ENCODE data around the gene GUCY2F. TPM values are rescaled to one million over a fixed set of nuclear protein-coding genes. Genes with fewer than 3 reads are reported as not detected.

GUCY2F gene
- total and polyA plus RNA-seq, 2 donors (not counting 1 experiment from before 2014, with no cell fraction given) = under 0.01 TPM; not detected in 1

DNA sequence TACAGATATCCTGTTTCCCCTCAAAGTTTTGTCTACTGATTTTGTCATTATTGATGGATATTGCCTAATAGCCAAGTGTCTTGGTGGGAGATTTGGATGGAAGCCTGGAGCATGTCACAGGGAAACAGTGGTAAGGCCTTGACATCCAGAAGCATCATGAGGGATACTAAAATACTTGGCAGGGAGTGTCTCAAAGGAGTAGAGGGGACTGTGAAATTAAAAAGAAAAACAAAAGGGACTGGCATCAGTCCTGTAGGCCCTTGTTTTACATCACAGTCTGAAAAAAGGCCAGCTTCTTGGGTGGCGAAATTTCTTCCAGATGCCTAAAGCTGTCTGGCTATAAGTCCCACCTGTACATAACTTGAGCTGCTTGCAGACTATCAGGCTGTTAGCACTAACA lies 83.8 kb downstream of the GUCY2F start:
- Histone ChIP-seq H4K20me1 (ENCODE audit: control insufficient read depth, extremely low read depth, insufficient read depth, low read length) (peaks cover 1% of the 10 kb centered on the region), H2AFZ (ENCODE audit: low read length) (no peak overlapping the region), H3K4me1 (ENCODE audit: control insufficient read depth, extremely low read depth, insufficient read depth, low read length) (no peaks in the 10 kb centered on the region), H3K27me3 (ENCODE audit: control insufficient read depth, insufficient read depth, low read length) (no peaks in the 10 kb centered on the region), H3K9me3 (ENCODE audit: control insufficient read depth, insufficient read depth, low read depth, low read length) (no peaks in the 10 kb centered on the region), H3K79me2 (ENCODE audit: control insufficient read depth, insufficient read depth, low read length) (no peaks in the 10 kb centered on the region), H3K27ac (ENCODE audit: insufficient read depth, low read length) (no peak overlapping the region), H3K36me3 (ENCODE audit: control insufficient read depth, insufficient read depth, low read length) (no peaks in the 10 kb centered on the region), H3K4me2 (ENCODE audit: extremely low read depth, insufficient read depth, low read length) (no peak overlapping the region), H3K9ac (ENCODE audit: insufficient read depth, low read length) (no peak overlapping the region), H3K4me3 (replicated peaks in 1 of 4; ENCODE audit: control extremely low read depth in 1 of 4, insufficient read depth in 1 of 4, low read depth in 3 of 4, low read length in 4 of 4) (no peak overlapping the region)
- TF ChIP-seq, protein P1, sequence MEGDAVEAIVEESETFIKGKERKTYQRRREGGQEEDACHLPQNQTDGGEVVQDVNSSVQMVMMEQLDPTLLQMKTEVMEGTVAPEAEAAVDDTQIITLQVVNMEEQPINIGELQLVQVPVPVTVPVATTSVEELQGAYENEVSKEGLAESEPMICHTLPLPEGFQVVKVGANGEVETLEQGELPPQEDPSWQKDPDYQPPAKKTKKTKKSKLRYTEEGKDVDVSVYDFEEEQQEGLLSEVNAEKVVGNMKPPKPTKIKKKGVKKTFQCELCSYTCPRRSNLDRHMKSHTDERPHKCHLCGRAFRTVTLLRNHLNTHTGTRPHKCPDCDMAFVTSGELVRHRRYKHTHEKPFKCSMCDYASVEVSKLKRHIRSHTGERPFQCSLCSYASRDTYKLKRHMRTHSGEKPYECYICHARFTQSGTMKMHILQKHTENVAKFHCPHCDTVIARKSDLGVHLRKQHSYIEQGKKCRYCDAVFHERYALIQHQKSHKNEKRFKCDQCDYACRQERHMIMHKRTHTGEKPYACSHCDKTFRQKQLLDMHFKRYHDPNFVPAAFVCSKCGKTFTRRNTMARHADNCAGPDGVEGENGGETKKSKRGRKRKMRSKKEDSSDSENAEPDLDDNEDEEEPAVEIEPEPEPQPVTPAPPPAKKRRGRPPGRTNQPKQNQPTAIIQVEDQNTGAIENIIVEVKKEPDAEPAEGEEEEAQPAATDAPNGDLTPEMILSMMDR (conservative IDR thresholded peaks at IDR 0.05 in 1 of 2, IDR thresholded peaks at IDR 0.05 in 1 of 2; ENCODE audit: low read depth in 1 of 2, low read length in 2 of 2) = no peak
- TF ChIP-seq EZH2 (IDR thresholded peaks at IDR 0.05; ENCODE audit: low read length, missing control alignments) = no peak
- no peak for DNase-seq (ENCODE audit: low read depth in 2 of 2)

DNA sequence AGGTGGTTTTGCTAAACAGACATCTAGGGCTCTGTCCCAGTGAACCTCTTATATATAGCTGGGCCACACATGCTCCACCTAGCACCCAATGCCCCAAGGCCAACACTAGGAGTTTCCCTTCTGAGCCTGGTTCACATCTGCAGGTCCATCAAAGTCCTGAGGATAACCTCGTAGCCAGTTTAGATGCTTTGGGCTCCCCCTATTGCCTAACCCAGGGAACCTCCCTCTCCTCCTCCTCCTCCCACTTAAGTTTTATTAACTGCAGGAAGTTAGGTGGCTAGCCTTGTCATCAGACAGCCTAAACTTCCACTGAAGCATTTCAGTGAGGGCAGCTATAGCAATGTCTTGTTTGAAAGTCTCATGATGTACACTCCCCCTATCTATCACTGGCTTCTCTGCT lies 88.0 kb downstream of the GUCY2F start:
- H3K4me1 ChIP-seq (ENCODE audit: control insufficient read depth, extremely low read depth, insufficient read depth, low read length) = no peaks in the 10 kb centered on the region
- no peak overlapping the region for H3K9ac ChIP-seq (ENCODE audit: insufficient read depth, low read length)
- no peak for DNase-seq (ENCODE audit: low read depth in 2 of 2)
- no peaks in the 10 kb centered on the region for H3K9me3 ChIP-seq (ENCODE audit: control insufficient read depth, insufficient read depth, low read depth, low read length)
- H3K4me3 ChIP-seq (replicated peaks in 1 of 4; ENCODE audit: control extremely low read depth in 1 of 4, insufficient read depth in 1 of 4, low read depth in 3 of 4, low read length in 4 of 4) = no peak overlapping the region
- no peaks in the 10 kb centered on the region for H3K79me2 ChIP-seq (ENCODE audit: control insufficient read depth, insufficient read depth, low read length)
- no peak overlapping the region for H2AFZ ChIP-seq (ENCODE audit: low read length)
- H3K36me3 ChIP-seq (ENCODE audit: control insufficient read depth, insufficient read depth, low read length) = no peaks in the 10 kb centered on the region
- H3K4me2 ChIP-seq (ENCODE audit: extremely low read depth, insufficient read depth, low read length) = no peak overlapping the region
- H3K27ac ChIP-seq (ENCODE audit: insufficient read depth, low read length) = no peak overlapping the region
- no peaks in the 10 kb centered on the region for H3K27me3 ChIP-seq (ENCODE audit: control insufficient read depth, insufficient read depth, low read length)
- TF ChIP-seq, protein P1 (conservative IDR thresholded peaks at IDR 0.05 in 1 of 2, IDR thresholded peaks at IDR 0.05 in 1 of 2; ENCODE audit: low read depth in 1 of 2, low read length in 2 of 2) = no peak
- no peak for TF ChIP-seq EZH2 (IDR thresholded peaks at IDR 0.05; ENCODE audit: low read length, missing control alignments)
- no peaks in the 10 kb centered on the region for H4K20me1 ChIP-seq (ENCODE audit: control insufficient read depth, extremely low read depth, insufficient read depth, low read length)

DNA sequence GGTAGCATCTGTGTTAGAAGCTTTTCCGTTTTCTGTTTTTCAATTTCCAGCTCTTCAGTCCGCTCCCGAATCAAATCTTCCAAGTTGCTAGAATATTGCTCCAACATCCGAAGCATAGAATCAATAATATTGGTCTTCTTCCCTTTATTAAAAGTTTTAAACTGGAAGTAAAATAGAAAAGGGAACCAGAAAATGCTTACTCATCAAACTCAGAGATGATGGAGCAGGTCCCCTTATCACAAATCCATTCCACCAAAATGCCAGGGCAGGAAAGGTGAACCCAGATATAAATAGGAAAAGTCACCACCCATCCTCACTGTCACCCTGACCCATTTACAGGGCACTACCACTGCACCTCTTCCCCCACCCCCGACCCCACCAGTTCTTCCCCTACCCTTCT lies 89.0 kb downstream of the GUCY2F start:
- Histone ChIP-seq H2AFZ (ENCODE audit: low read length) (no peak overlapping the region), H3K9ac (ENCODE audit: insufficient read depth, low read length) (no peak overlapping the region), H3K9me3 (ENCODE audit: control insufficient read depth, insufficient read depth, low read depth, low read length) (no peaks in the 10 kb centered on the region), H3K27ac (ENCODE audit: insufficient read depth, low read length) (no peak overlapping the region), H3K27me3 (ENCODE audit: control insufficient read depth, insufficient read depth, low read length) (no peaks in the 10 kb centered on the region), H4K20me1 (ENCODE audit: control insufficient read depth, extremely low read depth, insufficient read depth, low read length) (no peaks in the 10 kb centered on the region), H3K36me3 (ENCODE audit: control insufficient read depth, insufficient read depth, low read length) (no peaks in the 10 kb centered on the region), H3K4me1 (ENCODE audit: control insufficient read depth, extremely low read depth, insufficient read depth, low read length) (no peaks in the 10 kb centered on the region), H3K79me2 (ENCODE audit: control insufficient read depth, insufficient read depth, low read length) (no peaks in the 10 kb centered on the region), H3K4me3 (replicated peaks in 1 of 4; ENCODE audit: control extremely low read depth in 1 of 4, insufficient read depth in 1 of 4, low read depth in 3 of 4, low read length in 4 of 4) (no peak overlapping the region), H3K4me2 (ENCODE audit: extremely low read depth, insufficient read depth, low read length) (no peak overlapping the region)
- DNase-seq (ENCODE audit: low read depth in 2 of 2) = no peak
- TF ChIP-seq, protein P1 (conservative IDR thresholded peaks at IDR 0.05 in 1 of 2, IDR thresholded peaks at IDR 0.05 in 1 of 2; ENCODE audit: low read depth in 1 of 2, low read length in 2 of 2) = no peak
- no peak for TF ChIP-seq EZH2 (IDR thresholded peaks at IDR 0.05; ENCODE audit: low read length, missing control alignments)
